GM18499 (cell line): ENCODE measurements around the gene CNPY4.
"Not testable (repeated sequence)": the region's sequence is repeated elsewhere in the genome, so short reads cannot be mapped to it uniquely, and the experiment has no call there.

Experiments
- ATAC-seq: cut with Tn5 transposase; IDR thresholded peaks from one replicate; pipeline ENCODE4 v1.9.1; 2021; ENCODE audit warnings: moderate number of reproducible peaks; ENCODE audit not compliant: insufficient read depth, unreplicated experiment

The CNPY4 gene

DNA sequence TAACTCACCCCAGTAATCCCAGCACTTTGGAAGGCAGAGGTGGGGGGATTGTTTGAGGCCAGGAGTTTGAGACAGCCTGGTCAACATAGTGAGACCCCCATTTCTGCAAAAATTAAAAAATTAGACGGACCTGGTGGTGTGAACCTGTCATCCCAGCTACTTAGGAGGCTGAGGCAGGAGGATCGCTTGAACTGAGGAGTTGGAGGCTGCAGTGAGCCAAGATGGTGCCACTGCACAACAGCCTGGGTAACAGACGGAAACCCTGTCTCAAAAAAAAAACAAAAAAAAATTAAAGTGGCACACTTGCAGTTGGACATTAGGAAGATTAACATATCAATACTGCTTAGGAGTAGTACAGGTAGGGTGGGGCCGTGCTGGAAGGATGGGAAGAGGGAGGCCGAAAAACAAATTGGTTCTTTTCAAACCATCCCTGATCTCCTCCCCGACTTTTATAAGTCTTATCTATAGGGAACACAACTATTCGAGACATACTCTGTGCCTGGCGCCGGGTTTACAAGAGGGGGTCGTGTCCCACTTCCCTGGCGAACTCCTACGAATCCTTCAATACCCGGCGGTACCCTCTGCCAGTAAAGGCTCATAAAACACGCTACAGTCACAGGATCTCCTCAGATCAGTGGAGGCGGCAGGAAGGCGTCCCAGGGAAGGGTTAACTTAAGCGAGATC is 904 bp upstream of the CNPY4 start:
- no peak for ATAC-seq

GRCh38 chr7:100119970-100120732 is 717 bp downstream of the CNPY4 start:
- ATAC-seq: peak; percentile 21

- no peak for ATAC-seq
These were observed 1.3 kb downstream of the CNPY4 start for GRCh38 chr7:100120733-100121036.

- no peak for ATAC-seq
These were observed 2.6 kb downstream of the CNPY4 start for GRCh38 chr7:100122067-100122466.

DNA sequence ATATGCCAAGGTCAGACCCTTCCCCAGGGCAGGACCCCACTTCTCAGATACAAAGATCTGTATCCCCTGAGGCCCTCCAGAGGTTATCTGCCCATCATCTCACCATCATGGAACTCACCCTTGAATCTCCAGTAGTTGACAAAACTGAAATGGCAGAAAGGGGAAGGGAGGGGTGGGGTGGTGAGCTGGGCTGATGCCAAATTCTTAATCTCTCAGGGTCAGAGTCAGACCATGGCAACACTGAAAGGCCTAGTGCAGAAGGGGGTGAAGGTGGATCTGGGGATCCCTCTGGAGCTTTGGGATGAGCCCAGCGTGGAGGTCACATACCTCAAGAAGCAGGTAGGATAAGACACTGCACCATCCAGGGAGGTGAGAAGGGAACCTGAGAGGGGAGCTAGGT is 3.1 kb downstream of the CNPY4 start:
- no peak for ATAC-seq

- ATAC-seq: no peak
These were observed 5.1 kb downstream of the CNPY4 start for GRCh38 chr7:100124301-100125230.

- no peak for ATAC-seq
These were observed 7.0 kb downstream of the CNPY4 start for GRCh38 chr7:100126239-100126930.

- ATAC-seq: no peak
These were observed 7.8 kb downstream of the CNPY4 start, which contains the start of gene MBLAC1 for GRCh38 chr7:100126931-100127865. Gene MBLAC1, plus strand, starts transcription at chr7:100126967. Its CDS starts 429 bp downstream, at chr7:100127396.

DNA sequence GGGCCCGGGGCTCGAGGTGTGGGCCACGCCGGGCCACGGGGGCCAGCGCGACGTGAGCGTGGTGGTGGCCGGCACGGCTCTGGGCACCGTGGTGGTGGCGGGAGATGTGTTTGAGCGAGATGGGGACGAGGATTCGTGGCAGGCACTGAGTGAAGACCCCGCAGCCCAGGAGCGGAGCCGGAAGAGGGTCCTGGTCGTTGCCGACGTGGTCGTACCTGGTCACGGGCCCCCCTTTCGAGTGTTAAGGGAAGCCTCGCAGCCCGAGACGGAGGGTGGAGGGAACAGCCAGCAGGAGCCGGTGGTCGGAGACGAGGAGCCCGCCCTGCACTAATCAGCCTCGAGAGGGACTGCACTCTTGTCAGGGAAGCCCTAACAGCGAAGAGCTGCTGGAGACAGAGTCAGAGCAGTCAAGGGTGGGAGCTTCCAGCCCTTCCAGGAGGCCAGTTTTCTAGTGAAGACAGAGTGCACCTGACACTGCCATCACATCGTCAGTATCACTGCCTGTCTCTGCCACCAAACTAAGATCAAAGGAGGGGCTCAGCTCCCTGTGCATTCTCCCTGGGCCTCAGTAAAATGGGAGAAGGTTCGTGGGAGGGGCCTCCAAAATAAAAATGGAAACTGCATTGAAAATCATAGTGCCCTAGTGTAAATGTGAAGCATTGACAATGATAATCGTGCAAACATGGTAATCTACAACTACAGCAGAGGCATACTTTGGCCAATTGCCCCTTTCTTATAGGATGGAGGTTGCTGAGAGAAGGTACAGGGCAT is 8.6 kb downstream of the CNPY4 start:
- no peak for ATAC-seq

- no peak for ATAC-seq
These were observed 9.2 kb downstream of the CNPY4 start for GRCh38 chr7:100128637-100128963.

DNA sequence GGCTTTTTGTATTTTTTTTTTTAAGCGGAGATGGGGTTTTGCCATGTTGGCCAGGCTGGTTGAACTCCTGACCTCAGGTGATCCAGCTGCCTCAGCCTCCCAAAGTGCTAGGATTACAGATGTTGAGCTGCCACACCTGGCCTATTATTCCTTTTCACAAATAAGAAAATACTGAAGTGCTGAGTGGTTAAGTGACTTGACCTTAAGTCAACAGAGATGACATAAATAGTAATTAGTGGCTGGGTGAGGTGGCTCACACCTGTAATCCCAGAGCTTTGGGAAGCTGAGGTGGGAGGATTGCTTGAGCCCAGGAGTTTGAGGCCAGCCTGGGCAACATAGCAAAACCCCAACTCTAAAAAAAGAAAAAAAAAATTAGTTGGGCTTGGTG is 10.8 kb downstream of the CNPY4 start:
- not testable (repeated sequence) for ATAC-seq

GRCh38 chr7:100130608-100131453 is 11.4 kb downstream of the CNPY4 start:
- ATAC-seq: no peak

- ATAC-seq: no peak
These were observed 12.7 kb downstream of the CNPY4 start for GRCh38 chr7:100132126-100132525.

- no peak for ATAC-seq
These were observed 13.3 kb downstream of the CNPY4 start for GRCh38 chr7:100132697-100133151.

DNA sequence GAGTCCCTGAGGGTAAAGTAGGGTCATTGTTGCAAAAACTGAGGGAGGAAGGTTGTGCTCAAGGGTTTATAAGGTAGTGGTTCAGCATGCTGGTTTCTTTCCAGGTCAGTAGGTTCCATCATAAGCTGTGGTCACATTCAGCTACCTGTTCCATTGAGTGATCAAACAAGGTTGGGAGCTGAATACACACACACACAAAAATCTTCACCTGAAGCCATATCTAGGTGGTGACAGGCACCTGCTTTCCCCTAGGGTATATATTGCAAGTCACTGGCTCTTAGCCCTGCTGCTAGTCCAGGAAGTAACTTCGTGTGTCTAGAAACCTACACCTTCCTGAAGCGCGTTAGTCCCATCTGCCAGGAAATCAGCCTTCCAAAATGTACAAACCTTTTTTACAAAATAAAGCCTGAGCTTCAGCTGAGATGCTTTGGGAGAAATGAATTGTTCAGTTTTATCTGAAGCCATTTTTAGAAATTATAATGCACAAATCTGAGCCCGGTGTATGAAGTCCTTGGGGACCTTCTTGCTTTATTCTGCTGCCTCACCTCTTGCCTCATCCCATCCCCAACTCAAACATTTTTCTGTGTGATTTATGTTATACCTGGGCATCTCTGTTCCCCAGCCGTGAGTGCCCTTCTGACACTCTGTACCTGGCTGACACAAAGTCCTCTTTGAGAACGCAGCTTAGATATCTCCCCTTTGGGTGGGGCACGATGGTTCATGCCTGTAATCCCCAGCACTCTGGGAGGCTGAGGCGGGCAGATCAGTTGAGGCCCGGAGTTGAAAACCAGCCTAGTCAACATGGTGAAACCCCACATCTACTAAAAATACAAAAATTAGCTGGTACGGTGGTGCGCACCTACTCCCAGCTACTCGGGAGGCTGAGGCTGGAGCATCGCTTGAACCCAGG is 18.7 kb downstream of the CNPY4 start:
- no peak for ATAC-seq

DNA sequence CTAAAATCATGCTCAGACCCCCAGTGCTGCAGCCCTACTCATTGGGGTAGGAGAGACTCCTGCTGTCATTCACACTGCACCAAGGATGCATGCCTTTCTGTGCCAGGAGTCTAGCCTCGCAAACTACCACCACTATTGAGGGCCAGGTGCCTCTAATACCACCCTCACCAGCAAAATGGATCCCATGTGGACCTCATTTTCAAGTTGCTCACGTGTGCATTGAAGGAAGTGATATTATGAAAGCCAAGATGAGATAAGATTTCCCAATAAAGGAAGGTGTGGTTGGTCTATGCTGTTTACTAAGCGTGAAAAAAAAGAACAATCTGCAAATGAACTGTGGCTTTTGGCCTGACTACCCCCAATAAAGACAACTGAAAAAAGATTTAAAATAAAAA is 22.1 kb downstream of the CNPY4 start:
- ATAC-seq: no peak

- ATAC-seq: no peak
These were observed 23.0 kb downstream of the CNPY4 start for GRCh38 chr7:100142461-100142860.
